K562 (cell line): ENCODE measurements around the gene ILF2. TPM values are rescaled to one million over a fixed set of nuclear protein-coding genes. Genes with fewer than 3 reads are reported as not detected.
"Not testable (repeated sequence)": the region's sequence is repeated elsewhere in the genome, so short reads cannot be mapped to it uniquely, and the experiment has no call there.

Experiments
- ATAC-seq: fragments of 200-7000 bp; cut with Tn5 transposase; 3 replicates; pipeline ENCODE4 v1.9.1; 2020; ENCODE audit warnings: moderate library complexity
- BruUV-seq: library from RNA; stranded (reverse); fragments of 400-500 nt; replicated peaks from 2 replicates; lab custom pipeline; 2021; lab: Mats Ljungman, UMichigan
- CTCF ChIA-PET: fragments of 300-600 bp; formaldehyde crosslinking; extraction: SDS; loops from one replicate; lab custom pipeline; 2021; ENCODE audit warnings: low intra/inter-chr PET ratio; lab: Yijun Ruan, JAX
- POLR2A ChIA-PET: fragments of 300-600, 350-650 bp; sonication (Branson Sonifier 250); formaldehyde crosslinking; extraction: SDS; loops from one replicate; lab custom pipeline; 2021; ENCODE audit warnings: antibody characterized with exemption, inconsistent platforms; lab: Yijun Ruan, JAX
- DNase-seq, 4 experiments: peaks; one replicate each; pipeline versions ENCODE4 v3.0.0 to v3.0.0-alpha.2; 2011 to 2018; ENCODE audit warnings: low spot score in 3 of 4, mixed read lengths in 3 of 4; ENCODE audit errors: extremely low read depth in 1 of 4
- FAIRE-seq: peaks from 2 replicates; lab custom pipeline; 2011; peaks lifted over from hg19 to GRCh38; lab: Jason Lieb, UNC
- H2AFZ ChIP-seq: 2 replicates; pipeline ENCODE4 v1.6.0; 2011; ENCODE audit warnings: low read depth, low read length, control low read depth, inconsistent platforms
- H3K27ac ChIP-seq: fragments of 200-600 bp; 3 replicates; pipeline ENCODE4 v1.8.0; 2011; ENCODE audit warnings: low read depth, mild to moderate bottlenecking, control low read depth, inconsistent platforms, low read length, moderate library complexity, mixed read lengths; ENCODE audit errors: extremely low read depth
- H3K27me3 ChIP-seq, 2 experiments: fragments of 300-600 bp in 1 of 2; 2 replicates in 1 of 2; 3 replicates in 1 of 2; pipeline versions ENCODE4 v1.6.0 to v1.8.0; 2011; ENCODE audit warnings: inconsistent platforms in 2 of 2, low read length in 2 of 2, mild to moderate bottlenecking in 1 of 2, mixed read lengths in 1 of 2, moderate library complexity in 1 of 2; ENCODE audit not compliant: control insufficient read depth in 2 of 2, insufficient read depth in 2 of 2
- H3K36me3 ChIP-seq: fragments of 300-600 bp; 3 replicates; pipeline ENCODE4 v1.8.0; 2011; ENCODE audit warnings: mild to moderate bottlenecking, low read length, inconsistent platforms; ENCODE audit not compliant: control insufficient read depth, insufficient read depth
- H3K4me1 ChIP-seq, 2 experiments: fragments of 200-600 bp in 1 of 2; replicated peaks in 1 of 2; 2 replicates in 1 of 2; 3 replicates in 1 of 2; pipeline versions ENCODE4 v1.5.1 to v1.8.0; 2011; ENCODE audit warnings: inconsistent platforms in 2 of 2, low read length in 2 of 2, mild to moderate bottlenecking in 1 of 2, mixed read lengths in 1 of 2, moderate library complexity in 1 of 2; ENCODE audit not compliant: control insufficient read depth in 2 of 2, insufficient read depth in 2 of 2
- H3K4me2 ChIP-seq: 2 replicates; pipeline ENCODE4 v1.6.1; 2011; ENCODE audit warnings: low read length, control low read depth, inconsistent platforms, mixed read lengths; ENCODE audit not compliant: insufficient read depth
- H3K4me3 ChIP-seq: fragments of 200-600 bp; sonication (generic), shearing (Covaris generic); 2 replicates; pipeline ENCODE4 v1.5.1; 2016; ENCODE audit warnings: control low read depth, inconsistent platforms
- H3K79me2 ChIP-seq: fragments of 200-600 bp; 3 replicates; pipeline ENCODE4 v1.8.0; 2011; ENCODE audit warnings: low read length, inconsistent platforms; ENCODE audit not compliant: control insufficient read depth, insufficient read depth
- H3K9ac ChIP-seq, 2 experiments: 2 replicates each; pipeline versions ENCODE4 v1.6.0 to v1.6.1; 2011; ENCODE audit warnings: low read depth in 2 of 2, low read length in 2 of 2, control low read depth in 1 of 2, inconsistent platforms in 1 of 2, mild to moderate bottlenecking in 1 of 2, mixed read lengths in 1 of 2; ENCODE audit not compliant: insufficient read depth in 1 of 2
- H3K9me1 ChIP-seq: one replicate; pipeline ENCODE4 v1.6.0; 2011; ENCODE audit warnings: inconsistent platforms, mild to moderate bottlenecking, low read length, moderate library complexity; ENCODE audit not compliant: control insufficient read depth, insufficient read depth
- H3K9me3 ChIP-seq: replicated peaks from 2 replicates; pipeline ENCODE4 v1.5.1; 2011; ENCODE audit warnings: low read depth, low read length, inconsistent platforms; ENCODE audit not compliant: control insufficient read depth, insufficient read depth
- H4K20me1 ChIP-seq: replicated peaks from 2 replicates; pipeline ENCODE4 v1.6.1; 2011; ENCODE audit warnings: low read length, inconsistent platforms, mixed read lengths; ENCODE audit not compliant: control insufficient read depth, insufficient read depth
- BMI1 ChIP-seq: fragments of 150-350 bp; IDR thresholded peaks from 2 replicates; pipeline ENCODE4 v1.6.1; 2014; ENCODE audit warnings: low read length
- CUX1 ChIP-seq: fragments of 200-800 bp; sonication (Bioruptor generic); IDR thresholded peaks from 2 replicates; pipeline ENCODE4 v1.6.1; 2016; ENCODE audit warnings: missing genetic modification characterization, missing compliant biosample characterization
- ERF ChIP-seq: fragments of 450-650 bp; formaldehyde crosslinking; IDR thresholded peaks from 2 replicates; pipeline ENCODE4 v1.4.0; 2020; ENCODE audit warnings: mild to moderate bottlenecking, mixed read lengths
- HMGN3 ChIP-seq: IDR thresholded peaks from 2 replicates; pipeline ENCODE4 v1.6.1; 2011; ENCODE audit warnings: borderline replicate concordance, low read depth, mild to moderate bottlenecking, mixed read lengths, low read length; ENCODE audit not compliant: insufficient read length; ENCODE audit errors: extremely low read depth
- RBFOX2 ChIP-seq: fragments of 200-400 bp; formaldehyde crosslinking; IDR thresholded peaks from 2 replicates; pipeline ENCODE4 v1.6.1; 2017; ENCODE audit warnings: low read depth, mild to moderate bottlenecking, low read length, moderate library complexity
- SLC30A9 ChIP-seq: fragments of 250-450 bp; sonication (Bioruptor Pico); IDR thresholded peaks from 2 replicates; pipeline ENCODE4 v1.8.0; 2022; ENCODE audit warnings: mild to moderate bottlenecking, moderate library complexity
- STAT5A ChIP-seq: IDR thresholded peaks from 2 replicates; pipeline ENCODE4 v1.6.1; 2012; ENCODE audit warnings: low read length, inconsistent platforms, borderline replicate concordance
- ZNF121 ChIP-seq: sonication (generic); formaldehyde crosslinking; conservative IDR thresholded peaks from 2 replicates; pipeline ENCODE4 v1.8.0; 2022; ENCODE audit warnings: missing genetic modification reagents
- WGBS: fragments of 100-300 bp; shearing (Covaris generic); methylation state at CpG from one replicate; pipeline ENCODE4 v1.1.6; 2016; ENCODE audit warnings: low coverage, mixed read lengths; ENCODE audit not compliant: insufficient coverage; ENCODE audit errors: missing lambda C conversion rate; 5-methylcytosine and 5-hydroxymethylcytosine counted together
- in situ Hi-C: fragments of 300-500 bp; cut with MboI; formaldehyde crosslinking; loops from 4 replicates; pipeline ENCODE4 v1.15.0; 2018; ENCODE audit warnings: inconsistent platforms, mixed read lengths
- intact Hi-C: fragments of 100-400 bp; cut with micrococcal nuclease; formaldehyde crosslinking; loops from 2 replicates; pipeline ENCODE4 v1.14.2; 2022
- polyA plus RNA-seq, 8 experiments: library from polyadenylated mRNA; depleted of rRNA in 4 of 8; stranded (reverse) in 5 of 8; unstranded in 3 of 8; fragments of >200 nt; fragmentation: Nextera tagmentation in 2 of 8; fragmentation: Illumina TruSeq in 1 of 8; extraction: Ambion mirVana in 2 of 8; extraction: Trizol in 1 of 8; gene quantifications; 2 replicates each; pipeline versions ENCODE4 v1.2.1 to v1.2.3, GENCODE V29; 2011 to 2014; ENCODE audit warnings: inconsistent platforms in 1 of 8, missing spikeins in 1 of 8
- total RNA-seq, 7 experiments: library from RNA; depleted of rRNA in 6 of 7; stranded (reverse); fragments of >200 nt in 6 of 7; fragmentation: Illumina TruSeq in 2 of 7; extraction: Trizol in 2 of 7; gene quantifications; 2 replicates each; pipeline versions ENCODE4 v1.2.1 to v1.2.3, GENCODE V29; 2011 to 2021; ENCODE audit warnings: low replicate concordance in 1 of 7

The ILF2 gene
- total and polyA plus RNA-seq, 9 of the 15 experiments (the other 6 are each of a cell fraction or from before 2014, with no cell fraction given) = 282 to 726 (median 474) TPM

- H3K9me3 ChIP-seq, DNase-seq, H3K9me1 ChIP-seq, H2AFZ ChIP-seq, ATAC-seq, H3K4me2 ChIP-seq, in situ Hi-C loops, H3K9ac ChIP-seq, intact Hi-C loops, H3K4me3 ChIP-seq, BruUV-seq, H3K4me1 ChIP-seq, FAIRE-seq, H4K20me1 ChIP-seq, H3K27ac ChIP-seq, H3K27me3 ChIP-seq, CTCF ChIA-PET: not testable (repeated sequence)
- TF ChIP-seq ZNF121 (CRISPR knock-in tag) (peak; percentile 82), RBFOX2 (peak; percentile 42)
- POLR2A ChIA-PET = interaction anchor here (0.7 to 4.8 kb wide), 2 partner anchors 10 to 61 kb away, joined by 3 to 26 read pairs; partner anchors contain the start of gene SNAPIN
- Histone ChIP-seq H3K79me2 (peaks cover 37% of the 10 kb centered on the region), H3K36me3 (peaks cover 68% of the 10 kb centered on the region)
- 96% methylated on average over 6 of the region's 8 CpGs for WGBS
Observed at GRCh38 chr1:153668672-153669071, 2.1 kb downstream of the ILF2 start.

GRCh38 chr1:153667439-153667838 is 3.4 kb downstream of the ILF2 start:
- DNase-seq = no peak
- H3K27ac ChIP-seq = no peak overlapping the region
- H3K4me1 ChIP-seq = peaks cover 0 to 2% of the 10 kb centered on the region in 2 experiments; a peak in 3 of 5 replicates
- no peak overlapping the region for H3K4me3 ChIP-seq
- ATAC-seq = no peak
- H2AFZ ChIP-seq = no peak overlapping the region
- H3K36me3 ChIP-seq = peaks cover 80% of the 10 kb centered on the region
- H3K4me2 ChIP-seq = no peak overlapping the region
- no TSS peak for BruUV-seq
- H3K9me3 ChIP-seq = no peaks in the 10 kb centered on the region
- intact Hi-C loops (no loop called here), in situ Hi-C loops (no loop called here)
- no peaks in the 10 kb centered on the region for H4K20me1 ChIP-seq
- WGBS = 96% methylated on average over 4 of the region's 4 CpGs
- H3K27me3 ChIP-seq = no peaks in the 10 kb centered on the region
- no peaks in the 10 kb centered on the region for H3K9me1 ChIP-seq
- H3K79me2 ChIP-seq = peaks cover 37% of the 10 kb centered on the region
- no peak for FAIRE-seq
- H3K9ac ChIP-seq = no peak overlapping the region
- CTCF ChIA-PET = no interaction called here
- POLR2A ChIA-PET = interaction anchor here (0.7 to 4.8 kb wide), 8 partner anchors 8 to 310 kb away, joined by 3 to 26 read pairs (median 4); partner anchors contain the start of genes CHTOP, JTB, S100A13 and SNAPIN
- TF ChIP-seq SLC30A9 (no peak), CUX1 (CRISPR knock-in tag) (no peak), STAT5A (no peak), BMI1 (no peak), HMGN3 (no peak), ERF (CRISPR knock-in tag) (no peak)
